ENCODE data around the gene SERPINF2. TPM values are rescaled to one million over a fixed set of nuclear protein-coding genes. Genes with fewer than 3 reads are reported as not detected.

Gene SERPINF2
- total RNA-seq, 1 donor from 2014 or later = 28.3 TPM

DNA sequence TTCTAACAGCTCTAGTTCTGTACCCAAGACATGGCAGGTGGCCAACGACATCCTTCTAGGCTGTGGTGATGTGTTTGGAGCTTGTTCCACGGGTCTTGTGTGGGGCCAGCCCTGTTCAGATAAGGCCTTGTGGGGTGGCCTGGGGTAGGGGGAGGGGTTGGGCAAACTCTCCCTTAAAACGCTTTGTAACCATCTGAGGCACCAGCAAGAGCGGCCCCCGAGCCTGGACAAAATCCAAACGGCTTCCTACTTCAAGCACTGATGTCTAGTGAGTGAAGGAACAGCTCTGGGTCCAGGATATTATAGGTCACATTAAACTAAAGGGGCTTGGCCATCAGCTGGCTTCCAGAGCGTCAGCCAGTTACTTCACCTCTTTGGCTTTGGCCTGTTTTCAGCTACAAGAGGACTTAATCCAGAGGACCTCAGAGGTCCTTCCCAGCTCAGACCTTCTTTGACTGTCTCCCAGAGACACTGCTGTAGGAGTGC lies 31.1 kb downstream of the SERPINF2 start:
- no peak for DNase-seq (ENCODE audit: extremely low spot score, unreplicated experiment)
- Mint-ChIP-seq H3K4me3 (no peak overlapping the region), H3K4me1 (ENCODE audit: unreplicated experiment) (peaks cover 8% of the 10 kb centered on the region), H3K9me3 (no peaks in the 10 kb centered on the region), H3K27me3 (no peaks in the 10 kb centered on the region), H3K36me3 (peaks cover 4% of the 10 kb centered on the region), H3K27ac (no peak overlapping the region)
- TF ChIP-seq, protein P1, sequence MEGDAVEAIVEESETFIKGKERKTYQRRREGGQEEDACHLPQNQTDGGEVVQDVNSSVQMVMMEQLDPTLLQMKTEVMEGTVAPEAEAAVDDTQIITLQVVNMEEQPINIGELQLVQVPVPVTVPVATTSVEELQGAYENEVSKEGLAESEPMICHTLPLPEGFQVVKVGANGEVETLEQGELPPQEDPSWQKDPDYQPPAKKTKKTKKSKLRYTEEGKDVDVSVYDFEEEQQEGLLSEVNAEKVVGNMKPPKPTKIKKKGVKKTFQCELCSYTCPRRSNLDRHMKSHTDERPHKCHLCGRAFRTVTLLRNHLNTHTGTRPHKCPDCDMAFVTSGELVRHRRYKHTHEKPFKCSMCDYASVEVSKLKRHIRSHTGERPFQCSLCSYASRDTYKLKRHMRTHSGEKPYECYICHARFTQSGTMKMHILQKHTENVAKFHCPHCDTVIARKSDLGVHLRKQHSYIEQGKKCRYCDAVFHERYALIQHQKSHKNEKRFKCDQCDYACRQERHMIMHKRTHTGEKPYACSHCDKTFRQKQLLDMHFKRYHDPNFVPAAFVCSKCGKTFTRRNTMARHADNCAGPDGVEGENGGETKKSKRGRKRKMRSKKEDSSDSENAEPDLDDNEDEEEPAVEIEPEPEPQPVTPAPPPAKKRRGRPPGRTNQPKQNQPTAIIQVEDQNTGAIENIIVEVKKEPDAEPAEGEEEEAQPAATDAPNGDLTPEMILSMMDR (conservative IDR thresholded peaks at IDR 0.05) = no peak

DNA sequence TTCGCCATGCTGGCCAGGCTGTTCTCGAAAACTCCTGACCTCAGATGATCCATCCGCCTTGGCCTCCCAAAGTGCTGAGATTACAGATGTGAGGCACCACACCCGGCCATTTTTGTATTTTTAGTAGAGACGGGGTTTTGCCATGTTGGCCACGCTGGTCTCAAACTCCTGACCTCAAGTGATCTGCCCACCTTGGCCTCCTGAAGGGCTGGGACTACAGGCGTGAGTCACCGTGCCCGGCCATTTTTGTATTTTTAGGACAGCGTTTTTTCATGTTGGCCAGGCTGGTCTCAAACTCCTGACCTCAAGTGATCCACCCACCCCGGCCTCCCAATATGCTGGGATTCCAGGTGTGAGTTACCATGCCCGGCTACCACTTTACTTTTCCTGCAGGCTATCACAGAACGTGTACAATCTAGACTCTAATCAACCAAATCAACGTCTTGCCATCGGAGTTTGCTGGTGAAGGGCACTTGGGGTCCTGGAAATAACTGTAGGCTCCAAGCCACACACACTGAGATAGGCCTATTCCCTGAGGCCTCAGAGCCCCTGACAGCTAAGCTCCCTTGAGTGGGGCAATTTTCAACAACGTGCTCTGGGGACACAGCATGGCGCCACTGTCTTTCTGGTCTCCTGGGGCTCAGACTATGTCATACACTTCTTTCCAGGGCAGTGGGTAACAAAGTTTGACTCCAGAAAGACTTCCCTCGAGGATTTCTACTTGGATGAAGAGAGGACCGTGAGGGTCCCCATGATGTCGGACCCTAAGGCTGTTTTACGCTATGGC lies 31.9 kb downstream of the SERPINF2 start:
- TF ChIP-seq, protein P1 (conservative IDR thresholded peaks at IDR 0.05) = no peak
- Mint-ChIP-seq H3K36me3 (peaks cover 4% of the 10 kb centered on the region), H3K9me3 (no peaks in the 10 kb centered on the region), H3K27ac (no peak overlapping the region), H3K4me3 (no peak overlapping the region), H3K4me1 (ENCODE audit: unreplicated experiment) (peaks cover 7% of the 10 kb centered on the region), H3K27me3 (no peaks in the 10 kb centered on the region)
- no peak for DNase-seq (ENCODE audit: extremely low spot score, unreplicated experiment)

DNA sequence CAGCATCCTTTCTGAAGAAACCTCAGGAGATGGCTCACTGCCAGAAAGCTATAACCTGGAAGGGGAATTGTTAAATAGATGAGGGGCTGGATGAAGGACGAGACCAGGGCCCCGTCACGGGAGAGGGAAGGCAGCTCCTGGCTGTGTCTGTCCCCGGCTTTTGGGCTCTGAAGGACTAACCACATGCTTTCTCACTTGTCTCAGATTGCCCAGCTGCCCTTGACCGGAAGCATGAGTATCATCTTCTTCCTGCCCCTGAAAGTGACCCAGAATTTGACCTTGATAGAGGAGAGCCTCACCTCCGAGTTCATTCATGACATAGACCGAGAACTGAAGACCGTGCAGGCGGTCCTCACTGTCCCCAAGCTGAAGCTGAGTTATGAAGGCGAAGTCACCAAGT lies 33.7 kb downstream of the SERPINF2 start:
- Mint-ChIP-seq H3K27ac (no peak overlapping the region), H3K36me3 (peaks cover 4% of the 10 kb centered on the region), H3K9me3 (no peaks in the 10 kb centered on the region), H3K4me1 (ENCODE audit: unreplicated experiment) (no peaks in the 10 kb centered on the region), H3K4me3 (no peak overlapping the region), H3K27me3 (no peaks in the 10 kb centered on the region)
- TF ChIP-seq, protein P1 (conservative IDR thresholded peaks at IDR 0.05) = no peak
- DNase-seq (ENCODE audit: extremely low spot score, unreplicated experiment) = no peak

DNA sequence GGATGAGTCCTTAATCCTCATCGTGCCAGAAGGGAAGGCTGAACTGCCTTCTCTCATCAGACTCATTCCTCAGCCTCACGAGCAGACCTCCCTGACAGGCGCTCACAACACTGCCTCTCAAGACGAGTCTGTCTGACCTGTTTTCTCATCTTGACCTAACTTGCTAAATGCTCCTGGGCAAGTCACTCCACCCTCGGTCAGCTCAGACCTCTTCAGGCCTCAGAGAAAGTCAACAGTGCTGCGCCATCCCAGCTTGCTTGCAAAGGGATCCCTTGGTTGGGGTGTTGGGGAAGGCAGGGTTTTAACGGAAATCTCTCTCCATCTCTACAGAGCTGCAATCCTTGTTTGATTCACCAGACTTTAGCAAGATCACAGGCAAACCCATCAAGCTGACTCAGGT lies 34.2 kb downstream of the SERPINF2 start:
- Mint-ChIP-seq H3K9me3 (no peaks in the 10 kb centered on the region), H3K27me3 (no peaks in the 10 kb centered on the region), H3K4me3 (no peak overlapping the region), H3K27ac (no peak overlapping the region), H3K36me3 (peaks cover 5% of the 10 kb centered on the region), H3K4me1 (ENCODE audit: unreplicated experiment) (no peaks in the 10 kb centered on the region)
- TF ChIP-seq, protein P1 (conservative IDR thresholded peaks at IDR 0.05) = no peak
- no peak for DNase-seq (ENCODE audit: extremely low spot score, unreplicated experiment)

DNA sequence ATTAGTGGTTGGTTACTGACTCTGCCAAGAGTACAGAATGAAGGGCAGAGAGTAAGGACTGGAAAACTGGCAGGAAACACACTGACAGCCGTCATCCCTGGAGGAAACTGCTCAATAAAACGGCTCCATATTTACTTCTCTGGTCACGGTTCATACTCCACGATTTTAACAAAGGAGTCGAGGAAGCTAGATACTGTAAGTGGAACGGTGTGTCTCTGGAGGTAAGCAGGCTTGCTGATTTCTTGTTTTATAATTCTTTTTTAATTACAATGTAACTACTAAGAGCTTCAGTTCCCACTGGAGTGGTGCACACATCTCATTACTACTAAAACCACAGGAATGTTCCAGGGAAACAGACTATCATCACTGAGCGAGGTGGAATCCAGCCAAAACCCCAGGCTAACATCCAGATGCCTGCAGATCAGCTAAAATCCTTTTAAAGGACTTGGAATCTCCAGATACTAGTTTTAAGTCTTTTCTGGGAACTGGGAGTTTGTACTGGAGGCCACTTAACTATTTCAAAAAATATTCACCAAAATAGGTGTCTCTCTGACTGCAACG lies 37.0 kb downstream of the SERPINF2 start:
- no peaks in the 10 kb centered on the region for H3K27me3 Mint-ChIP-seq
- TF ChIP-seq, protein P1 (conservative IDR thresholded peaks at IDR 0.05) = no peak
- H3K27ac Mint-ChIP-seq = no peak overlapping the region
- H3K4me1 Mint-ChIP-seq (ENCODE audit: unreplicated experiment) = peaks cover 11% of the 10 kb centered on the region
- peaks cover 20% of the 10 kb centered on the region for H3K36me3 Mint-ChIP-seq
- no peak overlapping the region for H3K4me3 Mint-ChIP-seq
- DNase-seq (ENCODE audit: extremely low spot score, unreplicated experiment) = no peak
- no peaks in the 10 kb centered on the region for H3K9me3 Mint-ChIP-seq
